Suprapubic skin (tissue), 4 donors: ENCODE data around the gene SLC22A3.

ENCODE experiments used
- EP300 ChIP-seq: sonication (generic); formaldehyde crosslinking; IDR thresholded peaks from one replicate; pipeline ENCODE4 v1.6.1; 2017; ENCODE audit warnings: antibody characterized with exemption
- POLR2A ChIP-seq, 2 donors: fragments of 450-650 bp; IDR thresholded peaks; one replicate each; pipeline ENCODE4 v1.6.1; 2017; ENCODE audit warnings: antibody characterized with exemption in 2 of 2, mild to moderate bottlenecking in 2 of 2, moderate library complexity in 2 of 2
- POLR2AphosphoS5 ChIP-seq, 3 donors: sonication (generic); formaldehyde crosslinking; IDR thresholded peaks; one replicate each; pipeline ENCODE4 v1.6.1; 2017; ENCODE audit warnings: antibody characterized with exemption in 3 of 3
- TF ChIP-seq, protein P1 (sequence below), 2 donors: fragments of 200-600 bp in 1 of 2; fragments of 450-650 bp in 1 of 2; sonication (generic) in 1 of 2; IDR thresholded peaks; one replicate each; pipeline ENCODE4 v1.5.1; 2016 to 2019; ENCODE audit warnings: antibody characterized with exemption in 2 of 2, mild to moderate bottlenecking in 1 of 2, moderate library complexity in 1 of 2

DNA sequence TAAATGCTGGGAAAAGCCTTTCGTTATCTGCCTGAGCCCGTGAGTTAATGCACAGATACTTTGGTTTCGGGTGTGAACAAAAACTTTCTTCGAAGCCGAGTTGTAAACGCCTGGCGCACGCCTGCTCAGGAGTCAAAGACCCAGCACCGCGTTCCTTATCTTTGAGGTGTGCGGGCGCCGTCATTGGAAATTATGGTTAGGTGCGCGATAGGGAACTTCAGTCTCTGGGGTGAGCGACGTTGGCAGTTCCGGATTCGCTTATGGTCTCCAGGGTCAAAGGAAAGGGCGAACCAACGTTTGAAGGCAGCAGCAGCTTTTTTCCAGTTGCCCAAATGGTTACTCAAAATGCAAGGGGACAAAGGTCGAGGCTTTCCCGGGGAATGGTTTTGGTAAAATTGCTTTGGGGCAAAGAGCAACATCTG lies 853 bp downstream of the SLC22A3 start:
- TF ChIP-seq, protein P1, sequence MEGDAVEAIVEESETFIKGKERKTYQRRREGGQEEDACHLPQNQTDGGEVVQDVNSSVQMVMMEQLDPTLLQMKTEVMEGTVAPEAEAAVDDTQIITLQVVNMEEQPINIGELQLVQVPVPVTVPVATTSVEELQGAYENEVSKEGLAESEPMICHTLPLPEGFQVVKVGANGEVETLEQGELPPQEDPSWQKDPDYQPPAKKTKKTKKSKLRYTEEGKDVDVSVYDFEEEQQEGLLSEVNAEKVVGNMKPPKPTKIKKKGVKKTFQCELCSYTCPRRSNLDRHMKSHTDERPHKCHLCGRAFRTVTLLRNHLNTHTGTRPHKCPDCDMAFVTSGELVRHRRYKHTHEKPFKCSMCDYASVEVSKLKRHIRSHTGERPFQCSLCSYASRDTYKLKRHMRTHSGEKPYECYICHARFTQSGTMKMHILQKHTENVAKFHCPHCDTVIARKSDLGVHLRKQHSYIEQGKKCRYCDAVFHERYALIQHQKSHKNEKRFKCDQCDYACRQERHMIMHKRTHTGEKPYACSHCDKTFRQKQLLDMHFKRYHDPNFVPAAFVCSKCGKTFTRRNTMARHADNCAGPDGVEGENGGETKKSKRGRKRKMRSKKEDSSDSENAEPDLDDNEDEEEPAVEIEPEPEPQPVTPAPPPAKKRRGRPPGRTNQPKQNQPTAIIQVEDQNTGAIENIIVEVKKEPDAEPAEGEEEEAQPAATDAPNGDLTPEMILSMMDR (IDR thresholded peaks at IDR 0.05): no peak
- TF ChIP-seq POLR2AphosphoS5 (IDR thresholded peaks at IDR 0.05) (no peak), POLR2A (IDR thresholded peaks at IDR 0.05) (no peak), EP300 (no peak)
